ENCODE results near the gene RPAIN. TPM values are rescaled to one million over a fixed set of nuclear protein-coding genes. Genes with fewer than 3 reads are reported as not detected.

The RPAIN gene
- total RNA-seq, 1 experiment from 2014 or later = 49.3 TPM

DNA sequence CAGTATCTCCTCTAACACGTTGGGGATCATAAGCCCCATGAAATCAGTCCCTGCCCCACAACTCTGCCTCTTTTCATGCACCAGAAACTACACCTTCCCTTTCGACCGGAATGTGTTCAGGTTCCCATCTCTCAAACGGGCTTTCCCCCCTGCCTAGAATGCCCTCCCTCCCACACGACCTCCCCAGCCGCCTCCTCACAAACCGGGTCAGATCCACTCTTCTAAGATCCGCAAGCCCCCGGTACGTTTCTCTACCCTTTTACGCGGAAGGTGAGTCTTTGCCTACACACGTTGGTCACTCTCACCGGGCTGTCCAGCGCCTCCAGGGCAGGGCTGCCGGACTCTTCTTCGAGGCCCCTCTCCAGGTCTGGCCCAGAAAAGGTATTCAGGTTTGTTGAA lies 48.1 kb downstream of the RPAIN start:
- POLR2A ChIA-PET = interaction anchor here (0.5 to 6.7 kb wide), 12 partner anchors 12 to 1565 kb away, joined by 3 to 108 read pairs (median 3); partner anchors contain the start of genes C1QBP, DERL2, MIS12 and NUP88
- H3K4me1 Mint-ChIP-seq (ENCODE audit: insufficient read depth, unreplicated experiment) = peaks cover 33% of the 10 kb centered on the region
- H3K27ac Mint-ChIP-seq (ENCODE audit: low read depth, unreplicated experiment) = peak overlapping the region; percentile 93
- no peaks in the 10 kb centered on the region for H3K9me3 Mint-ChIP-seq (ENCODE audit: unreplicated experiment)
- intact Hi-C loops (cut with micrococcal nuclease) = no loop called here
- CTCF ChIA-PET = interaction anchor here (0.7 to 1.4 kb wide), 2 partner anchors 29 to 1119 kb away, joined by 4 to 7 read pairs; partner anchors contain the start of gene C1QBP
- no TSS peak for BruUV-seq (replicated peaks)
- TF ChIP-seq, protein P1, sequence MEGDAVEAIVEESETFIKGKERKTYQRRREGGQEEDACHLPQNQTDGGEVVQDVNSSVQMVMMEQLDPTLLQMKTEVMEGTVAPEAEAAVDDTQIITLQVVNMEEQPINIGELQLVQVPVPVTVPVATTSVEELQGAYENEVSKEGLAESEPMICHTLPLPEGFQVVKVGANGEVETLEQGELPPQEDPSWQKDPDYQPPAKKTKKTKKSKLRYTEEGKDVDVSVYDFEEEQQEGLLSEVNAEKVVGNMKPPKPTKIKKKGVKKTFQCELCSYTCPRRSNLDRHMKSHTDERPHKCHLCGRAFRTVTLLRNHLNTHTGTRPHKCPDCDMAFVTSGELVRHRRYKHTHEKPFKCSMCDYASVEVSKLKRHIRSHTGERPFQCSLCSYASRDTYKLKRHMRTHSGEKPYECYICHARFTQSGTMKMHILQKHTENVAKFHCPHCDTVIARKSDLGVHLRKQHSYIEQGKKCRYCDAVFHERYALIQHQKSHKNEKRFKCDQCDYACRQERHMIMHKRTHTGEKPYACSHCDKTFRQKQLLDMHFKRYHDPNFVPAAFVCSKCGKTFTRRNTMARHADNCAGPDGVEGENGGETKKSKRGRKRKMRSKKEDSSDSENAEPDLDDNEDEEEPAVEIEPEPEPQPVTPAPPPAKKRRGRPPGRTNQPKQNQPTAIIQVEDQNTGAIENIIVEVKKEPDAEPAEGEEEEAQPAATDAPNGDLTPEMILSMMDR (IDR thresholded peaks at IDR 0.05; ENCODE audit: unreplicated experiment) = no peak
- no peak for DNase-seq (ENCODE audit: unreplicated experiment)
- H3K27me3 Mint-ChIP-seq (ENCODE audit: insufficient read depth, unreplicated experiment) = no peaks in the 10 kb centered on the region
- H3K4me3 Mint-ChIP-seq (ENCODE audit: unreplicated experiment) = peak overlapping the region; percentile 92
- peaks cover 41% of the 10 kb centered on the region for H3K36me3 Mint-ChIP-seq (ENCODE audit: insufficient read depth, unreplicated experiment)

DNA sequence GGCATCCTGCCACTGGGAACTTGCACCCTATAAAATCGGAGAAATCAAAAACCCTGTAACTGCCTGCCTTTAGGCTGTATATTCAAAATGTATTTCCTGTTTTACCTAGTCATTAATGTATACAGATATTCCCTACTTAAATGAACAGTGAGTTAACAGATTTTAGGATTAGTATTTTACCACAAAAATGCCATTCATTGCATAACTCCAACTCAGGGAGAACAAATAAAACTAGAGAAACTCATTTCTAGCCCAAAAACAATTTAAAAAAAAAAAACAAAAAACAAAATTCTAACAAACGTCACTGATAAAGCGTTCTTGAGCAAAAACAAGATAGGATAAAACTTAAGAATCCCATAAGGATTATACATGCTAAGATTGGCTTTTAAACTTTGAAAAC lies 52.5 kb downstream of the RPAIN start:
- intact Hi-C loops (cut with micrococcal nuclease) = no loop called here
- ChIA-PET CTCF (no interaction called here), POLR2A (interaction anchor here (3.1 kb wide), 1 partner anchor 13 kb away, joined by 26 read pairs; the partner anchor contains the start of genes DERL2 and MIS12)
- Mint-ChIP-seq H3K4me1 (ENCODE audit: insufficient read depth, unreplicated experiment) (peaks cover 6% of the 10 kb centered on the region), H3K27me3 (ENCODE audit: insufficient read depth, unreplicated experiment) (no peaks in the 10 kb centered on the region), H3K27ac (ENCODE audit: low read depth, unreplicated experiment) (no peak overlapping the region), H3K4me3 (ENCODE audit: unreplicated experiment) (no peak overlapping the region), H3K9me3 (ENCODE audit: unreplicated experiment) (no peaks in the 10 kb centered on the region), H3K36me3 (ENCODE audit: insufficient read depth, unreplicated experiment) (peaks cover 75% of the 10 kb centered on the region)
- BruUV-seq (replicated peaks) = no TSS peak
- TF ChIP-seq, protein P1 (IDR thresholded peaks at IDR 0.05; ENCODE audit: unreplicated experiment) = no peak
- no peak for DNase-seq (ENCODE audit: unreplicated experiment)

DNA sequence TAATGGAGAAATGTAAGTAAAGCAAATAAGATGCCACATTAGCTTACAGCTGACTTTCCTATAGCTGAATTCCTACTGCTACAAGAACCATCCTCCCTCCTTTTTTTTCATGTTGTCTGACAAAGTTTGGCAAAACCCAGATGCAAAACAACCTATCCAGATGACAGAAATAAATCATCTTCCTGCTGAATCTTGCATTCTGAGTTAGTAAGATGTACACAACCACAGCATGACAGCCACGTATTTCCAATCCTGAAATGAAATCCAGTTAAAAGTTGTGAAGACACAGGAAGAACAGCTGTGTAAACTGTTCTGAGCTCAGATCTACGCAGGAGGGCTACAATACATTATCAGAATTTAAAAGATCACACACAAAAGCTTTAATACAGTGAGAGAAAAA lies 53.9 kb downstream of the RPAIN start:
- H3K4me1 Mint-ChIP-seq (ENCODE audit: insufficient read depth, unreplicated experiment) = no peaks in the 10 kb centered on the region
- TF ChIP-seq, protein P1 (IDR thresholded peaks at IDR 0.05; ENCODE audit: unreplicated experiment) = no peak
- CTCF ChIA-PET = interaction anchor here (1.2 kb wide), 1 partner anchor 12 kb away, joined by 3 read pairs; the partner anchor contains the start of genes DERL2 and MIS12
- peaks cover 86% of the 10 kb centered on the region for H3K36me3 Mint-ChIP-seq (ENCODE audit: insufficient read depth, unreplicated experiment)
- H3K4me3 Mint-ChIP-seq (ENCODE audit: unreplicated experiment) = no peak overlapping the region
- no peak overlapping the region for H3K27ac Mint-ChIP-seq (ENCODE audit: low read depth, unreplicated experiment)
- no peaks in the 10 kb centered on the region for H3K27me3 Mint-ChIP-seq (ENCODE audit: insufficient read depth, unreplicated experiment)
- H3K9me3 Mint-ChIP-seq (ENCODE audit: unreplicated experiment) = no peaks in the 10 kb centered on the region
- POLR2A ChIA-PET = interaction anchor here (1.0 to 3.1 kb wide), 3 partner anchors 11 to 54 kb away, joined by 3 to 26 read pairs (median 4); partner anchors contain the start of genes C1QBP, DERL2, MIS12 and NUP88
- BruUV-seq (replicated peaks) = no TSS peak
- no peak for DNase-seq (ENCODE audit: unreplicated experiment)
- intact Hi-C loops (cut with micrococcal nuclease) = no loop called here

DNA sequence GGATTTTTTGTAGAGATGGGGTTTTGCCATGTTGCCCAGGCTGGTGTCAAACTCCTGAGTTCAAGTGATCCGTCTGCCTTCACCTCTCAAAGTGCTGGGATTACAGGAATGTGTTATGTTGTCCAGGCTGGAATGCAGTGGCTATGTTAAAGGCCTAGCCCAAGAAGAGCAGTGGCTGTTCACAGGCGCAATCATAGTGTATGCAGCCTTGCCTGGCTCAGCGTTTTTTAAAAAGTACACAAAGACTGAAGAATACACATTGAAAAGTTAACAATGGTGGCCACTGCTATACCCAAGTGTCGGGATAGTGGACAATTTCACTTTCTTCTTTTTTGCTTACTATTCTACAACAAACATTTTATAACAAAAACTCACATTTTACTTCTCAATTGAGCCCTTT lies 59.0 kb downstream of the RPAIN start:
- Mint-ChIP-seq H3K36me3 (ENCODE audit: insufficient read depth, unreplicated experiment) (peaks cover 94% of the 10 kb centered on the region), H3K4me1 (ENCODE audit: insufficient read depth, unreplicated experiment) (no peaks in the 10 kb centered on the region), H3K27me3 (ENCODE audit: insufficient read depth, unreplicated experiment) (no peaks in the 10 kb centered on the region), H3K9me3 (ENCODE audit: unreplicated experiment) (no peaks in the 10 kb centered on the region), H3K27ac (ENCODE audit: low read depth, unreplicated experiment) (no peak overlapping the region), H3K4me3 (ENCODE audit: unreplicated experiment) (no peak overlapping the region)
- TF ChIP-seq, protein P1 (IDR thresholded peaks at IDR 0.05; ENCODE audit: unreplicated experiment) = no peak
- intact Hi-C loops (cut with micrococcal nuclease) = no loop called here
- no peak for DNase-seq (ENCODE audit: unreplicated experiment)
- no TSS peak for BruUV-seq (replicated peaks)
- ChIA-PET POLR2A (interaction anchor here (1.3 kb wide), 1 partner anchor 34 kb away, joined by 3 read pairs; no protein-coding TSS in a partner anchor), CTCF (no interaction called here)

Measured in MCF 10A (cell line).